GM23248 (cell line): ENCODE results near the gene SHISA5. TPM values are rescaled to one million over a fixed set of nuclear protein-coding genes. Genes with fewer than 3 reads are reported as not detected.

Experiments
- DNase-seq: peaks from one replicate; pipeline ENCODE4 v3.0.0-alpha.2; 2015
- H2AFZ ChIP-seq: fragments of 200-600 bp; sonication (generic); 2 replicates; pipeline ENCODE4 v1.6.1; 2016; ENCODE audit warnings: antibody characterized with exemption
- H3F3A ChIP-seq: fragments of 200-600 bp; sonication (generic); 2 replicates; pipeline ENCODE4 v1.6.1; 2016; ENCODE audit warnings: mild to moderate bottlenecking, antibody characterized with exemption, mixed run types; ENCODE audit not compliant: insufficient read depth
- H3K27ac ChIP-seq: fragments of 200-600 bp; sonication (generic); 2 replicates; pipeline ENCODE4 v1.5.1; 2016; ENCODE audit warnings: mild to moderate bottlenecking
- H3K27me3 ChIP-seq: fragments of 200-600 bp; sonication (generic); replicated peaks from 2 replicates; pipeline ENCODE4 v1.6.1; 2016; ENCODE audit warnings: mild to moderate bottlenecking; ENCODE audit not compliant: insufficient read depth
- H3K36me3 ChIP-seq: fragments of 200-600 bp; sonication (generic); 2 replicates; pipeline ENCODE4 v1.6.1; 2016; ENCODE audit warnings: low read depth, mild to moderate bottlenecking
- H3K4me1 ChIP-seq: fragments of 200-600 bp; sonication (generic); 2 replicates; pipeline ENCODE4 v1.6.1; 2016; ENCODE audit warnings: mild to moderate bottlenecking; ENCODE audit not compliant: insufficient read depth
- H3K4me2 ChIP-seq: fragments of 200-600 bp; sonication (generic); one replicate; pipeline ENCODE4 v1.6.1; 2016; ENCODE audit warnings: mild to moderate bottlenecking; ENCODE audit not compliant: unreplicated experiment
- H3K4me3 ChIP-seq: fragments of 200-600 bp; sonication (generic); 2 replicates; pipeline ENCODE4 v1.5.1; 2016; ENCODE audit warnings: mild to moderate bottlenecking
- H3K79me2 ChIP-seq: fragments of 200-600 bp; sonication (generic); 2 replicates; pipeline ENCODE4 v1.6.1; 2016; ENCODE audit warnings: mild to moderate bottlenecking; ENCODE audit not compliant: insufficient read depth
- H3K9ac ChIP-seq: fragments of 200-600 bp; sonication (generic); 2 replicates; pipeline ENCODE4 v1.6.1; 2016; ENCODE audit warnings: mild to moderate bottlenecking
- H3K9me2 ChIP-seq: fragments of 200-600 bp; sonication (generic); 2 replicates; pipeline ENCODE4 v1.6.1; 2016; ENCODE audit warnings: mixed run types, mild to moderate bottlenecking, moderate library complexity; ENCODE audit not compliant: insufficient read depth
- H3K9me3 ChIP-seq: fragments of 200-600 bp; sonication (generic); one replicate; pipeline ENCODE4 v1.6.1; 2017; ENCODE audit warnings: low read depth
- H4K20me1 ChIP-seq: fragments of 200-600 bp; sonication (generic); 2 replicates; pipeline ENCODE4 v1.6.0; 2016; ENCODE audit not compliant: insufficient read depth
- EZH2 ChIP-seq: fragments of 200-600 bp; sonication (generic); IDR thresholded peaks from 2 replicates; pipeline ENCODE4 v1.6.1; 2018; ENCODE audit warnings: antibody characterized with exemption, mild to moderate bottlenecking; ENCODE audit not compliant: insufficient read depth, poor library complexity, severe bottlenecking
- EZH2phosphoT487 ChIP-seq: fragments of 200-600 bp; sonication (generic); IDR thresholded peaks from 2 replicates; pipeline ENCODE4 v1.6.1; 2018; ENCODE audit warnings: antibody characterized with exemption, moderate library complexity, mild to moderate bottlenecking, low read depth; ENCODE audit not compliant: insufficient read depth
- WGBS, 2 experiments: methylation state at CpG; one replicate each; pipeline ENCODE4 v1.1.6; 2015 to 2017; ENCODE audit warnings: low lambda C conversion rate in 2 of 2, low coverage in 1 of 2; ENCODE audit errors: missing lambda C conversion rate in 2 of 2; 5-methylcytosine and 5-hydroxymethylcytosine counted together
- in situ Hi-C: fragments of 300-500 bp; cut with MboI; formaldehyde crosslinking; loops from 2 replicates; pipeline ENCODE4 v1.15.0; 2020
- polyA plus RNA-seq: library from polyadenylated mRNA; unstranded; fragments of >200 nt; fragmentation: Nextera tagmentation; extraction: Ambion mirVana; gene quantifications from 2 replicates; pipeline ENCODE4 v1.2.1, GENCODE V29; 2016
- total RNA-seq: library from RNA; depleted of rRNA; stranded (reverse); fragments of >200 nt; shearing (Covaris generic); gene quantifications from 2 replicates; pipeline ENCODE4 v1.2.3, GENCODE V29; 2014

SHISA5 gene
- total and polyA plus RNA-seq, 2 experiments from 2014 or later: 153 to 215 TPM

DNA sequence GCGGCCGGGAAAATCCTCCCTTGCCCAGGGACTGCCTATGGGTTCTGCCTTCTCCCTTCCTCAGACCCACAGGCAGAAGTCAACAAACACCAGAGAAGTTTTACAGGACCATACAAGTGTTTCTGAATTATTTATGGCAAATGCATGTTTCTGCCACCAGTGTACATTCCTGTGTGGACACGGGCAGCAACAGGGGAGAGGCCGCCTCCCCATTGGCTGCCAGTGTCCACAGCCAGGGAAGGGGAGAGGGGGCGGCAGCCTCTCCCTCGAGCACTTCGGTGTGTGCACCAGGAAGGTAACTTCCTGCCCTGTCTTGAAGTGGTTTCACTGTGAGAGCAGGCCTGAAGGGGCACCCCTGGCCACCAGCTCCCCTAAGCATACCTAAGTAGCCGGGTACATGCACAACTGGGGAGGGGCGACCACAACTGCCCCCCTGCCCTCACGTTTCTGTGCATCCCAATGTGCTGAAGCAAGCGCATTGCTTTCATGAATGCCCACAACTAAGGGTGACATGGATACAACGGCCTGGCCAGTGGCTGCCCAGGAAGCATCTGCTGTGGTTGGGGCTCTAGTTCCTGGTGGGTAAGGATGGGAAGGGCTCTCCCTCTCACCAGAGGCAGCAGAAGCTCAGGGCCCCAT is 14.8 kb upstream of the SHISA5 start:
- Histone ChIP-seq H3K79me2 (no peaks in the 10 kb centered on the region), H2AFZ (no peak overlapping the region), H3K27me3 (no peaks in the 10 kb centered on the region), H3K27ac (no peak overlapping the region), H3K36me3 (no peaks in the 10 kb centered on the region), H3K9ac (no peak overlapping the region), H4K20me1 (no peaks in the 10 kb centered on the region), H3K4me1 (no peaks in the 10 kb centered on the region), H3K9me3 (no peaks in the 10 kb centered on the region), H3K9me2 (no peaks in the 10 kb centered on the region), H3K4me2 (no peak overlapping the region), H3F3A (no peaks in the 10 kb centered on the region), H3K4me3 (no peak overlapping the region)
- no peak for TF ChIP-seq EZH2
- no peak for TF ChIP-seq EZH2phosphoT487
- in situ Hi-C loops: no loop called here
- WGBS, 2 experiments: 70 to 83% methylated on average over 12 of the region's 12 CpGs
- no peak for DNase-seq

DNA sequence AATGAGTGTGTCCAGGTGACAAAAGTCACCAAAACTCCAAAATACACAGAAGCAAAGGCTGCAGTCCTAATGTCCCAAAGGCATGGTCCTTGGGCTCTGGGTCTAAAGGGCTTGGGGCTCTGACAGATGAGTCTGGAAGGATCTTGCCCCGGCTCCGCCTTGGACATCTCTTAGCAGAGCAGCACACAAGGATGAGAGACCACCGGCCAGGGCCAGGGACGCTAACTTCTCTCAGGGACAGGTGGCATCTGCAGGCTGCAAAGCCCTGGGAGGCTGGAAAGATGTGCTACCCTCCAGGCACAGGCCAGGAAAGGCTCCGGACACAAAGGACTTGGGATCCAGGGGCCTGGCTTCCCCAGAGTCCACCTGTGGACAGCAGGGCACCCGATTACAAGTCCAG is 14.1 kb upstream of the SHISA5 start:
- WGBS, 2 experiments: 90 to 91% methylated on average over 6 of the region's 6 CpGs
- in situ Hi-C loops: no loop called here

DNA sequence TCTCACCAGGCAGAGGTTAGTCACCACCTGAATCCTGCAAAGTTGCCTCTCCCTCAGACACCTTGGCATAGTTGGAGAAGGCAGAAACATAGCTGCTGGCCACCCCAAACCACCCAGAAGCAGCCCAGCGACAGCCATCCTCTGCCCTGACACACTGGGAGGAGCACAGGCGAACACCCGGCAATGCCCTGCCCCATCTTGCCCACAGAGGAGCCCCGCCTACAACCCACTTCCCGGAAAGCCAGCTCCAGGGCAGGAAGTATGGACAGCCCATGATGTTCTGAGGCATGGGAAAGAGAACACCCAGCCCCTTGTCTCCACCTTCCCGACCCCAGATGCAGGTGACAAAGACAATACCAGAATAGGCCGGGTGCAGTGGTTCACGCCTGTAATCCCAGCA is 12.6 kb upstream of the SHISA5 start:
- no peak overlapping the region for H3K4me3 ChIP-seq
- H3K79me2 ChIP-seq: no peaks in the 10 kb centered on the region
- H3K9ac ChIP-seq: no peak overlapping the region
- H3K27me3 ChIP-seq: no peaks in the 10 kb centered on the region
- no peak overlapping the region for H3K27ac ChIP-seq
- H3K36me3 ChIP-seq: no peaks in the 10 kb centered on the region
- in situ Hi-C loops: no loop called here
- no peak overlapping the region for H2AFZ ChIP-seq
- H3K9me3 ChIP-seq: no peaks in the 10 kb centered on the region
- no peak for DNase-seq
- H3F3A ChIP-seq: no peaks in the 10 kb centered on the region
- no peaks in the 10 kb centered on the region for H3K4me1 ChIP-seq
- no peak overlapping the region for H3K4me2 ChIP-seq
- no peak for TF ChIP-seq EZH2
- no peak for TF ChIP-seq EZH2phosphoT487
- H4K20me1 ChIP-seq: no peaks in the 10 kb centered on the region
- WGBS, 2 experiments: 70 to 75% methylated on average over 8 of the region's 8 CpGs
- H3K9me2 ChIP-seq: no peaks in the 10 kb centered on the region

More for the DNA sequence above, 14.1 kb upstream of the SHISA5 start:
- no peak overlapping the region for H3K4me2 ChIP-seq
- H3K79me2 ChIP-seq: no peaks in the 10 kb centered on the region
- H3K27me3 ChIP-seq: no peaks in the 10 kb centered on the region
- H3F3A ChIP-seq: no peaks in the 10 kb centered on the region
- H3K9ac ChIP-seq: no peak overlapping the region
- H2AFZ ChIP-seq: no peak overlapping the region
- no peaks in the 10 kb centered on the region for H3K4me1 ChIP-seq
- no peaks in the 10 kb centered on the region for H4K20me1 ChIP-seq
- H3K9me2 ChIP-seq: no peaks in the 10 kb centered on the region
- DNase-seq: no peak
- no peak overlapping the region for H3K4me3 ChIP-seq
- no peak overlapping the region for H3K27ac ChIP-seq
- H3K36me3 ChIP-seq: no peaks in the 10 kb centered on the region
- TF ChIP-seq EZH2 (no peak), EZH2phosphoT487 (no peak)
- H3K9me3 ChIP-seq: no peaks in the 10 kb centered on the region

DNA sequence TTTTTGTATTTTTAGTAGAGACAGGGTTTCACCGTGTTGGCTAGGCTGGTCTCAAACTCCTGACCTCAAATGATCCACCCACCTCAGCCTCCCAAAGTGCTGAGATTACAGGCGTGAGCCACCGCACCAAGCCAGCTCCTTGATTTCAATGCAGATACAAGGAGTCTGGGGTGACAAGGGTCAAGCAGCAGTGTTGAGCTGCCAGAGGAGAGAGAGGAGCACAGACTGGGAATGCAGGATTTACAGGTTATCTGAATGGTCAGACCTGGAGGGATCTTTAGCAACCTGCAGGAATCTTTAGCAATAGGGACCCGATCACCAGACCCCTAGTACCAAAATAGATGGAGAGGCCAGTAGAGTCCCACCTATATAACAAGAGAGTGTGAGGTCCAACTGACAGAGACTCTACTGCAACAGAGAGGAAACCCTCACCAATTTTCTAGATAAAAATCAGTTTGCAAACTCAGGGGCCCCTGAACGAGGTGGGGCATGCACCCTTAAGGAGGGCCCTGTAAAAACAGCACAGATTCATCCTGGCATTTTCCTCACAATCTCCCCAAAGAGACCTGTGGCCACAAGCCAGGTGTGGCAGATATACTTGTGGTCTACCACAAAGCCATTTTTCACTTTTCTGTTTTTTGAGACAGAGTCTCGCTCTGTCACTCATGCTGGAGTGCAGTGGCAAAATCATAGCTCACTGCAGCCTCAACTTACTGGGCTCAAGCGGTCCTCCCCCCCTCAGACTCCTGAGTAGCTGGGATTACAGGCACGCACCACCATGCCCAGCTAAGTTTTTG is 10.7 kb upstream of the SHISA5 start:
- Histone ChIP-seq H3K9me2 (no peaks in the 10 kb centered on the region), H3K36me3 (no peaks in the 10 kb centered on the region), H3K27ac (no peak overlapping the region), H4K20me1 (no peaks in the 10 kb centered on the region), H3K9ac (no peak overlapping the region), H3K9me3 (no peaks in the 10 kb centered on the region), H3K4me2 (no peak overlapping the region), H3K27me3 (no peaks in the 10 kb centered on the region), H2AFZ (no peak overlapping the region), H3K4me3 (no peak overlapping the region), H3F3A (no peaks in the 10 kb centered on the region), H3K79me2 (no peaks in the 10 kb centered on the region), H3K4me1 (no peaks in the 10 kb centered on the region)
- 90 to 95% methylated on average over 8 of the region's 8 CpGs for WGBS, 2 experiments
- TF ChIP-seq EZH2 (no peak), EZH2phosphoT487 (no peak)
- DNase-seq: no peak
- in situ Hi-C loops: no loop called here
